Activated CD8-positive, alpha-beta T cell treated with anti-CD3 and anti-CD28 coated beads for 36 hours (primary cell): ENCODE results near the gene MRPS18B. TPM values are rescaled to one million over a fixed set of nuclear protein-coding genes. Genes with fewer than 3 reads are reported as not detected.
"Not testable (repeated sequence)": the region's sequence is repeated elsewhere in the genome, so short reads cannot be mapped to it uniquely, and the experiment has no call there.

Experiments
- ATAC-seq: fragments of 200-7000 bp; cut with Tn5 transposase; one replicate; pipeline ENCODE4 v1.10.0; 2021; ENCODE audit warnings: mild to moderate bottlenecking, moderate library complexity
- CTCF ChIA-PET: fragments of 350-600 bp; sonication (Branson Sonifier 250); formaldehyde crosslinking; loops from one replicate; lab custom pipeline; 2021; ENCODE audit warnings: antibody characterized with exemption; lab: Charles Lee
- POLR2A ChIA-PET: fragments of 350-600 bp; sonication (Branson Sonifier 250); formaldehyde crosslinking; loops from one replicate; lab custom pipeline; 2021; ENCODE audit warnings: antibody characterized with exemption; lab: Charles Lee
- DNase-seq: peaks from one replicate; pipeline ENCODE4 v3.0.0-alpha.2; 2020
- H3K27ac Mint-ChIP-seq: one replicate; pipeline ENCODE4 v1.8.0; 2021; ENCODE audit warnings: mild to moderate bottlenecking, mixed read lengths
- H3K27me3 Mint-ChIP-seq: one replicate; pipeline ENCODE4 v1.8.0; 2021; ENCODE audit warnings: mixed read lengths
- H3K36me3 Mint-ChIP-seq: one replicate; pipeline ENCODE4 v1.8.0; 2021; ENCODE audit warnings: low read depth, mixed read lengths
- H3K4me1 Mint-ChIP-seq: one replicate; pipeline ENCODE4 v1.8.0; 2021; ENCODE audit warnings: low read depth, mixed read lengths
- H3K4me3 Mint-ChIP-seq: one replicate; pipeline ENCODE4 v1.8.0; 2021; ENCODE audit warnings: mild to moderate bottlenecking, moderate library complexity, mixed read lengths
- H3K9me3 Mint-ChIP-seq: one replicate; pipeline ENCODE4 v1.8.0; 2021; ENCODE audit warnings: mixed read lengths
- intact Hi-C: fragments of 100-400 bp; cut with micrococcal nuclease; formaldehyde crosslinking; loops from one replicate; pipeline ENCODE4 v1.10.0; 2022
- total RNA-seq, 2 experiments: library from RNA; stranded (reverse); gene quantifications; one replicate each; pipeline ENCODE4 v1.2.3, GENCODE V29; 2021
- TF ChIP-seq, protein P1 (sequence below): fragments of 200-600 bp; IDR thresholded peaks from one replicate; pipeline ENCODE4 v1.8.0; 2022; ENCODE audit warnings: antibody characterized with exemption, mild to moderate bottlenecking

The MRPS18B gene
- total RNA-seq, 2 experiments from 2014 or later = 109 to 110 TPM

DNA sequence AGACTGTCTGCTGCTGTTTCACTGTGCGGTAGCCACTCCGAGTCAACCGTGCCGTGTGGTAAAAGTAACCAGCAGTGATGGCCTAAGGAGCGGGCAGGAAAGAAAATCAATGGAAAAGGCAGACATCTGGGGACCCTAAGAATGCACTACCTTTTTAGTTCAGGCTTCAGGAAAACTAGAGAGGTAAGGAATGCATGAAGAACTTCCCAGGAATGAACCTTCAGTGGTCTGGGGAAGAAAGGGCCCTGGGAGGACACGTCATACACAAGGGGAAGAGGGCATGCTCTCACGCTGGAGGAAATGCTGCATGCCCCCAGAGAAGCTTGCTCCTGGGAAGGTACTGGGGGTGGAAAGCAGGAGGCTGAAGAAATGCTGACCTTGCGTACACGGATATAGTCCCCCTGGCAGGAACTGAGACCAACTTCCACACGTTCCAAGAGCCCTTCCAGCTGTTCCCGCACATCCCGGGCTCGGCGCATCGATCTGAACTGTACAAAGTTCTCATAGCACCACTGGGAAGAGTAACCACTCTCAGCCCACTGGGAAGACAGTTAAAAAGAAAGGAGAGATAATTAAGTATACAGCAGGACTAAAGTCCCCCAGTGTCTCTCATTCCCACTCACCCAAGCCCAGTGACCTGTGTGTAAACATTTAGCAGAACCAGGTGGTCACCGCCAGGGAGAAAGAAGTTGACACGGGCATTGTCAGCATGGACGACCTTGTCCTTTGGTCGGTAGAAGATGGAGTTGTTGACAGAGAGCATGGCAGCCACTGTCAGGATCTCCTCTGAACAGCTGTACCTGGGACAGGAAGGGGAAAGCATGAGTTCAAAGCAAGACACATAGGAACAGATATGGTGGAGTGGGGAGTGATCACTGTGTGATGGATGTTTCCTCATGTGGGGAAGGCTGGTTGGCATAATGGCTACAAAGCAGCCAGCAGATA, 37.4 kb downstream of the MRPS18B start:
- Mint-ChIP-seq H3K9me3 (no peaks in the 10 kb centered on the region), H3K27me3 (no peaks in the 10 kb centered on the region), H3K4me3 (no peak overlapping the region), H3K27ac (no peak overlapping the region), H3K4me1 (no peaks in the 10 kb centered on the region), H3K36me3 (peaks cover 35% of the 10 kb centered on the region)
- DNase-seq = no peak
- CTCF ChIA-PET = interaction anchor here (1.1 to 1.3 kb wide), 2 partner anchors 10 to 76 kb away, joined by 3 read pairs; no protein-coding TSS in a partner anchor
- ATAC-seq = no peak
- POLR2A ChIA-PET = interaction anchor here (0.7 kb wide), 1 partner anchor 55 kb away, joined by 3 read pairs; no protein-coding TSS in a partner anchor
- TF ChIP-seq, protein P1, sequence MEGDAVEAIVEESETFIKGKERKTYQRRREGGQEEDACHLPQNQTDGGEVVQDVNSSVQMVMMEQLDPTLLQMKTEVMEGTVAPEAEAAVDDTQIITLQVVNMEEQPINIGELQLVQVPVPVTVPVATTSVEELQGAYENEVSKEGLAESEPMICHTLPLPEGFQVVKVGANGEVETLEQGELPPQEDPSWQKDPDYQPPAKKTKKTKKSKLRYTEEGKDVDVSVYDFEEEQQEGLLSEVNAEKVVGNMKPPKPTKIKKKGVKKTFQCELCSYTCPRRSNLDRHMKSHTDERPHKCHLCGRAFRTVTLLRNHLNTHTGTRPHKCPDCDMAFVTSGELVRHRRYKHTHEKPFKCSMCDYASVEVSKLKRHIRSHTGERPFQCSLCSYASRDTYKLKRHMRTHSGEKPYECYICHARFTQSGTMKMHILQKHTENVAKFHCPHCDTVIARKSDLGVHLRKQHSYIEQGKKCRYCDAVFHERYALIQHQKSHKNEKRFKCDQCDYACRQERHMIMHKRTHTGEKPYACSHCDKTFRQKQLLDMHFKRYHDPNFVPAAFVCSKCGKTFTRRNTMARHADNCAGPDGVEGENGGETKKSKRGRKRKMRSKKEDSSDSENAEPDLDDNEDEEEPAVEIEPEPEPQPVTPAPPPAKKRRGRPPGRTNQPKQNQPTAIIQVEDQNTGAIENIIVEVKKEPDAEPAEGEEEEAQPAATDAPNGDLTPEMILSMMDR = no peak
- intact Hi-C loops = no loop called here

DNA sequence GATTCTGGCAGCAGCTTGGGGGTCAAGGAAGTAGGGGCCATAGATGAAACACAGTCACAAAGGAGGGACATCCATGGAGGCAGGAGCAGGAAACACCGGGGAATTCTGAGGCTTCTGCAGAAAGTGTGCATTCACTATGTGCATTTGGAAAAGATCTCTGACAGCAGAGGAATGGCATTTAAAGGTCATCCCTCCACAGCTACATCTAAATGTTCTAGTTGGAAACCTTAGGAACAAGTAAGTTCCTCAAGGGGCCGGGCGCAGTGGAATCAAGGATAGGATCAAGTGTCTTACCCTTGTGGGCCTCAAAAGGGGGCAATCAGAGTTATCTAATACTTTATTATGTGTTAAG, 38.1 kb downstream of the MRPS18B start:
- CTCF ChIA-PET = interaction anchor here (1.1 to 1.3 kb wide), 2 partner anchors 10 to 75 kb away, joined by 3 read pairs; no protein-coding TSS in a partner anchor
- POLR2A ChIA-PET = no interaction called here
- H3K36me3 Mint-ChIP-seq = peaks cover 37% of the 10 kb centered on the region

DNA sequence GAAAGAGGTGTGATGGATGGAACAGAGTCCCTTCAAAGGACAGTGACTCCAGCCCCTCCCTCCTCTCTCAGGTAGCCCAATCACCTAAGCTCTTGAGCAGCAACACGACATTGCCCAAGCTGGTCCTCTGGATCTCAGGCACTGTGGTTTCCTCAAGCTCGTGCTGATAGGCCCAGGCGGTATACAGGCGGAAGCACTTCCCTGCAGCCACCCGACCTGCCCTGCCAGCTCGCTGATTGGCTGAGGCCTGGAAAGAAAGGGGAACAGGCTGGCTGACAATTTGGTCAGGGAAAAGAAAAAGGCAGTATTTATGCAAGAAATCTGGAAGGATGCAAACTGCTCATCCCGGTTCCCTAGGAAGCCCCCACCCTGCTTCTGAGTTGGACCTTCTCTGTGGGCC, 38.9 kb downstream of the MRPS18B start:
- no peaks in the 10 kb centered on the region for H3K27me3 Mint-ChIP-seq
- ChIA-PET POLR2A (interaction anchor here (0.7 to 2.0 kb wide), 3 partner anchors 8 to 41 kb away, joined by 4 to 5 read pairs (median 5); partner anchors contain the start of gene MRPS18B), CTCF (interaction anchor here (1.1 to 1.5 kb wide), 3 partner anchors 10 to 74 kb away, joined by 3 read pairs; no protein-coding TSS in a partner anchor)
- no peak overlapping the region for H3K4me3 Mint-ChIP-seq
- DNase-seq = no peak
- intact Hi-C loops = no loop called here
- TF ChIP-seq, protein P1 = no peak
- H3K27ac Mint-ChIP-seq = no peak overlapping the region
- no peaks in the 10 kb centered on the region for H3K4me1 Mint-ChIP-seq
- ATAC-seq = no peak
- H3K36me3 Mint-ChIP-seq = peaks cover 33% of the 10 kb centered on the region
- no peaks in the 10 kb centered on the region for H3K9me3 Mint-ChIP-seq

More for the DNA sequence above, 38.1 kb downstream of the MRPS18B start:
- Mint-ChIP-seq H3K9me3 (no peaks in the 10 kb centered on the region), H3K4me3 (no peak overlapping the region), H3K27me3 (no peaks in the 10 kb centered on the region), H3K4me1 (no peaks in the 10 kb centered on the region), H3K27ac (no peak overlapping the region)
- intact Hi-C loops = no loop called here
- DNase-seq (no peak), ATAC-seq (no peak)
- TF ChIP-seq, protein P1 = no peak

DNA sequence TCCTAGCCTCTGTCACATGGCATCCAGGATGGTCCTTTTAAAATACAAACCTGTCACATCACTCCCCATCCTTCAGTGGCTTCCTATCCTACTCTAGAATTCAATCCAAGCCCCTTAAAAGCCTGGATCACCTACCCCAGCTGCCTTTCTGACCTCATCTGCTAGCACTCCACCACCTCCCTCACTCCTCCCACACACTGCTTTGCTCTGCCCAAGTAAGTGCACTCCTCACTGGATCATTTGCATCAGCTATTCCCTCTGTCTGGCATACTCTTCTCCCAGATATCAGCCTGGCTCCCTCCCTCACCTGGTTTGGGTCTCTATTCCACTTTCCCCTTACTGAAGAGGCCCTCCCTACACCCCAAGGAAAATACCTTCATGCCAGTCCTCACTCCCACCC, 39.8 kb downstream of the MRPS18B start:
- Mint-ChIP-seq H3K4me1 (no peaks in the 10 kb centered on the region), H3K9me3 (no peaks in the 10 kb centered on the region), H3K4me3 (no peak overlapping the region), H3K27me3 (no peaks in the 10 kb centered on the region), H3K36me3 (peaks cover 34% of the 10 kb centered on the region), H3K27ac (peak overlapping the region; percentile 10)
- CTCF ChIA-PET = interaction anchor here (1.5 kb wide), 2 partner anchors 11 to 65 kb away, joined by 3 read pairs; no protein-coding TSS in a partner anchor
- ATAC-seq = no peak
- POLR2A ChIA-PET = interaction anchor here (0.6 to 2.0 kb wide), 3 partner anchors 39 to 97 kb away, joined by 3 to 5 read pairs (median 4); partner anchors contain the start of gene MRPS18B
- TF ChIP-seq, protein P1 = no peak
- DNase-seq = no peak
- intact Hi-C loops = no loop called here

DNA sequence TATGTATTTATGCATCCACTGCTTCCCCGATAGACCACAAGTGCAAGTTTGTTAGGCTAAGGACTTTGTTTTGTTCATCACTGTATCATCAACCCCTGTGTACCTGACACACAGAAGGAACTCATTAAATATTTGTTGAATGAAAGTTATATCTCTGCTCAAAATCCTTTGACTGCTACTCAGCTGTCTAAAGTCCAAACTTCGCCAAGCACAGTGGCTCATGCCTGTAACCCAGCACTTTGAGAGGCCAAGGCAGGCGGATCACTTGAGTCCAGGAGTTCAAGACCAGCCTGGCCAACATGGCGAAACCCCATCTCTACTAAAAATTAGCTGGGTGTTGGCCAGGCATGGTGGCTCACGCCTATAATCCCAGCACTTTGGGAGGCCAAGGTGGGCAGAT, 40.3 kb downstream of the MRPS18B start:
- ChIA-PET POLR2A (interaction anchor here (2.0 kb wide), 1 partner anchor 42 kb away, joined by 4 read pairs; no protein-coding TSS in a partner anchor), CTCF (interaction anchor here (1.5 kb wide), 1 partner anchor 65 kb away, joined by 3 read pairs; no protein-coding TSS in a partner anchor)
- H3K36me3 Mint-ChIP-seq = peaks cover 38% of the 10 kb centered on the region
- H3K4me1 Mint-ChIP-seq, DNase-seq, H3K27me3 Mint-ChIP-seq, H3K4me3 Mint-ChIP-seq, ATAC-seq, intact Hi-C loops, H3K9me3 Mint-ChIP-seq: not testable (repeated sequence)
- peak overlapping the region; percentile 10 for H3K27ac Mint-ChIP-seq
